ENCODE data around the gene MYBPC1. TPM values are rescaled to one million over a fixed set of nuclear protein-coding genes. Genes with fewer than 3 reads are reported as not detected.

MYBPC1 gene
- total RNA-seq, 4 donors from 2014 or later, result 0.13 to 1.6 TPM; not detected in 2

DNA sequence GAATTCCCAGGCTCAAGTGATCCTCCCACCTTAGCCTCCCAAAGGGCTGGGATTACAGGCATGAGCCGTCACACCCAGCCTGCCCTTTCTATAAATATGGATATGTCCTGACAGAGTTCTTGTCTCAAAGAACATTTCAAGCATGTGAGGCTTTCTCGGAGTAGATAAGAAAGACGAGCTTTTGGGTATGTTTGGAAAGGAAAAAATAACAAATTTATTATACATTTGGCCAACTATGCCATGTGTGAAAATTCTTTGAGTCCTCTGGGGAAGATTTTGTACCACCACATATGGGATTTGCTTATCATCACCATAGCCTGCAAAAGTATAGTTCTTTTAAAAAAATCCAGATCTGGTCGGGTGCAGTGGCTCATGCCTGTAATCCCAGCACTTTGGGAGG is 23.7 kb upstream of the MYBPC1 start:
- intact Hi-C loops (cut with DNase I), result loop anchor here (10.0 kb wide), 1 partner anchor 194 kb away; no protein-coding TSS in a partner anchor
- no peak overlapping the region for H3K4me3 ChIP-seq (replicated peaks in 1 of 3)
- H3K27ac ChIP-seq, result no peak overlapping the region
- no peaks in the 10 kb centered on the region for H3K36me3 ChIP-seq
- 70 to 76% methylated on average over 4 of the region's 4 CpGs for WGBS, 2 donors
- no peaks in the 10 kb centered on the region for H3K27me3 ChIP-seq
- no peak for TF ChIP-seq CTCF (IDR thresholded peaks at IDR 0.05)
- no peak for TF ChIP-seq POLR2A (IDR thresholded peaks at IDR 0.05)
- H3K9me3 ChIP-seq, result no peaks in the 10 kb centered on the region
- no peaks in the 10 kb centered on the region for H3K4me1 ChIP-seq
- no peak for DNase-seq

DNA sequence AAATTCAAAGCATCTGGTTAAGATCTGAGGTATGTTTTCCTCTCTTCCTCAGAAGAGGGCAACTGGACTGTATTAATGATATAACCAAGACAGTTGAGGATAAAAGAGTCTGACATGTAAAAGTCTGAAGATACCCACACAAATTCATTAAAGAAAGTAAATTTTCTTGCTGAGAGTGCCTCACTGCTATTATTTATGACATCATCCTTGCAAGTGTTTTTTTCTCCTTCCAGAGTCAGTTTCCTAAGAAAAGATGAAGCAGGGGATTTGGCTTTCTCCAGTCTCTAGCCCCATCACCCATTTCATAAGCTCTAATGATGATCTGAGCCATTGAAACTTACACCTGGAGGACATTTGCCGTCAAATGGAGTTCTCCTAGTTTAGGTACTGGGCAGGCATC is 21.0 kb upstream of the MYBPC1 start:
- WGBS, 2 donors, result 91 to 95% methylated on average over 1 of the region's 1 CpG
- Histone ChIP-seq H3K4me1 (no peaks in the 10 kb centered on the region), H3K4me3 (replicated peaks in 1 of 3) (no peak overlapping the region), H3K27ac (no peak overlapping the region), H3K9me3 (no peaks in the 10 kb centered on the region), H3K36me3 (no peaks in the 10 kb centered on the region), H3K27me3 (no peaks in the 10 kb centered on the region)
- DNase-seq, result no peak
- no peak for TF ChIP-seq CTCF (IDR thresholded peaks at IDR 0.05)
- no peak for TF ChIP-seq POLR2A (IDR thresholded peaks at IDR 0.05)
- intact Hi-C loops (cut with DNase I), result loop anchor here (10.0 kb wide), 1 partner anchor 191 kb away; no protein-coding TSS in a partner anchor

DNA sequence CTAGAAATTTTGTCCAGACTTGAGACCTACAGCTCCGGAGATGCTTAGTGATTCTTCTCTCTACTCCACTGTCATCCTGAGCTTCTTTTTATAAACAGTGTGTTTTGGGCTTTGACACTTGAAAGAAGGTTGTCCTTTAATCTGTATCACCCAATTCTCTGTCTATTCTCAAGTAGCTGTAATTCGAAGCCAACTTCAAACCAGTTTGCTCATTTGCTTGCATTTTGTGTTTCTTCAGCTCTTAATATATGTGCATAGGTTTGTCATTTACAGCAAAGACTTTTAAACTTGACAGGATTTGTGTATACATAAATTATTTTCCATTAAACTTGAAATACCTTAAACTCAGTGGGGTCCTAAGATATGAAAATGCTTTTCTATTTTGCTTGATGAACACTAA is 16.4 kb upstream of the MYBPC1 start:
- Histone ChIP-seq H3K4me3 (replicated peaks in 1 of 3) (no peak overlapping the region), H3K9me3 (no peaks in the 10 kb centered on the region), H3K36me3 (no peaks in the 10 kb centered on the region), H3K4me1 (no peaks in the 10 kb centered on the region), H3K27ac (no peak overlapping the region), H3K27me3 (no peaks in the 10 kb centered on the region)
- no peak for DNase-seq
- WGBS, 2 donors, result 45 to 60% methylated on average over 2 of the region's 2 CpGs
- intact Hi-C loops (cut with DNase I), result loop anchor here (10.0 kb wide), 1 partner anchor 186 kb away; no protein-coding TSS in a partner anchor
- no peak for TF ChIP-seq CTCF (IDR thresholded peaks at IDR 0.05)
- no peak for TF ChIP-seq POLR2A (IDR thresholded peaks at IDR 0.05)

DNA sequence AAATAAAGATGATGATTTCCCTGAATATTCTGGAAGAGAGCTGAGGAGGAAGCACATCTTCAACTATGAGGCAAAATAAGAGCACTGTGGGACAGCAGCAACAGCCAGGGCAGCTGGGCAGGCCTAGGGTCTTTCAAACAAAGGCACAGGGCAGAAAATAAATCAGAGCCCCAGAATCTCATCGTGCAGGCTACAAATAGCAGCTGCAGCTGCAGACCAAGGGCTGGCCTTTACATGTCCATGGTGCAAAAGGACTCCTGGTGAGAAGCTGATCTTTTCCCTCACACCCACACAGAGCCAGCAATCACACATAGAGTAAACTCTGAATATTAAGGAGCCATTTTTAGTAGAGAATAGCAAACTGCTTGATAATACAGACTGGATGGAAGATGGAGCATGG is 13.6 kb upstream of the MYBPC1 start:
- TF ChIP-seq POLR2A (IDR thresholded peaks at IDR 0.05) (no peak), CTCF (IDR thresholded peaks at IDR 0.05) (no peak)
- Histone ChIP-seq H3K36me3 (no peaks in the 10 kb centered on the region), H3K4me1 (no peaks in the 10 kb centered on the region), H3K27me3 (no peaks in the 10 kb centered on the region), H3K4me3 (replicated peaks in 1 of 3) (no peak overlapping the region), H3K9me3 (no peaks in the 10 kb centered on the region), H3K27ac (no peak overlapping the region)
- no peak for DNase-seq
- intact Hi-C loops (cut with DNase I), result no loop called here
- WGBS, 2 donors, result 11 to 32% methylated on average over 1 of the region's 1 CpG

DNA sequence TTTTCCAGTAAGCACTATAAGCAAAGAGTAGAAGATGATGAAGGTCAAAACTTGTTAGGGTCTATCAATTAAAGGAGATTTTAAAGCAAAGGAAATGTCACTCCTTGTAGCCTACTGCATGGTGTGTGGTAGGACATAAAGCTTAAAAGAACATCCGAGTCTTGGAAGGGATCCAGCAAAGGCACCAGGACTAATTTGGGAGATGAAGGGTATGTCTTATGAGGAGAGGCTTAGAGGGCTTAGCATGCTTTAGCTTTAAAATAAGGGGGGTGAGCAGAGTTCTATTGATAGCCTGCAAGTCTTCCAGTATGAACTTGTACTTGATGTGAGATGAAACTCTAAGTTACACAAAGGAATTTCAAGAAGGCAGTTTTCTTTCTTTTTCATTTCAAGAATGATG is 11.8 kb upstream of the MYBPC1 start:
- Histone ChIP-seq H3K36me3 (no peaks in the 10 kb centered on the region), H3K27ac (no peak overlapping the region), H3K4me1 (no peaks in the 10 kb centered on the region), H3K9me3 (no peaks in the 10 kb centered on the region), H3K27me3 (no peaks in the 10 kb centered on the region), H3K4me3 (replicated peaks in 1 of 3) (no peak overlapping the region)
- WGBS, 2 donors, result 57 to 63% methylated on average over 1 of the region's 1 CpG
- DNase-seq, result no peak
- intact Hi-C loops (cut with DNase I), result no loop called here
- TF ChIP-seq POLR2A (IDR thresholded peaks at IDR 0.05) (no peak), CTCF (IDR thresholded peaks at IDR 0.05) (no peak)
